Islet of Langerhans (tissue), 1 donor: ENCODE results near the gene AOPEP.

Experiments used
- FAIRE-seq: peaks from one replicate; lab custom pipeline; 2011; peaks lifted over from hg19 to GRCh38; lab: Jason Lieb, UNC

The AOPEP gene

GRCh38 chr9:94792511-94792910 is 66.0 kb downstream of the AOPEP start:
- FAIRE-seq = no peak

DNA sequence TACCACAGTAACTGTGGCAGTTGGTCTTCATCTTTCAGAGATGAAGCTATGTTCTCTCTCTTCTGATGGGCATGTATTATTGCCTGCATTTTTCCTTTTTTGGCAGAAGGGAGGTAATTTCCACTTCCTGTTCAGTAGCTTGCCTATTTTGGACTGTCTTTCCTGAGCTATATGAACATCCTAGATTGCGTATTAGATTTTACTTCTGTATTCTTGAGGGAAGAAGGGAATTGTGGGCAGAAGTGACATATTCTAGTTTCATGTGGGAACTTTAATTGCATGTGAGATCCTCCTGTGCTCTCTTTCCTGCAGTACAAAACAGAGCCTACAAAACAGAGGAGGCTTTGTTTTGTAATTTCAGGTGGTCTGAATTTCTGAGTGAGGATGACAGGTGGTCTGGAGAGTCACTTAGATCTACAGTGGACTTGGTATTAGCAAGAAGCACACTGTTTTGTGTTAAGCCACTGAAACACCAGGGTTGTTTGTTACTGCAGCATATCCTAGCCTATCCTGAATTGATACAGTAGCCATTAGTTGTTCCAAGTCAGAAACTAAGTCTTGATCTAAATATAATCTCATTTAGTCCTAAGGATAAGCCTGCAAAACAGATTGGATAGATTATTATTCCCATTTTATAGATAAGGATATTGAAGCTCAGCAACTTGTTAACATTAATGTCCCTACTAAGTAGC is 68.1 kb downstream of the AOPEP start:
- no peak for FAIRE-seq

DNA sequence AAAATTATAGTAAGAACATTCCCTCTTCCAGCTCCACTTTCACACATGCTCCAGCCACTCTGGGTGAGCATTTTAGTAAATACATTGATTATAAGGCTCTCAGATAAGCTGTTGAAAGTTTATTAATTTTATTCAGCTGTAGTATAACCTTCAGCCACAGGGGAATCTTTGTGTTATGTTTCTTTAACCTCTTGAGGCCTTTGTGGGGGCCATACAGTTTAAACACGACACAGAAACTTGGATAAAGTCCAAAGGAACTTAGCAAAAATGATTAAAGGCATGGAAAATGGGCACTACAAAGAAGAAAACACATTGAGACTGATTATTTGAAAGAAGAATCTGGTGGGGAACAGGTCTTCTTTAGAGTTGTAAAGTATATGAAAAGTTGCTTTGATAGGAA is 70.2 kb downstream of the AOPEP start:
- FAIRE-seq = no peak

DNA sequence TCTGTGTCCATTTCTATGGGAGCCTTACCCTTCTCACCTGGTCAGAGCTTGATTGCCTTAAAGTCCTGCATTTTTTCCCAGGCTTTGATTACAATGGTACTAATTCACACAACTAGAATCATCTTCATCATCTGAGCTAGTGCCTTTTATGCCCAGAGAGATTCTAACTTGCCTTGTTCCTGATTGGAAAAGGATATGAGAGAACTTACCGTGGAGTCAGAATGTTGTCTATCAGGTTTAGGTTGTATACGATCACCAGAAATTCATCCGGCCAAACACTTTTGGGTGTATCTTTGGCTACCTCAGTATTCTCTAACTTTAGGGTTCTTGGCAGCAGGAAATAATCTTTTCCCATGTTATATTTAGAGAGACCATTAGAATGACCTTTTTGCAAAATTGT is 71.7 kb downstream of the AOPEP start:
- FAIRE-seq = no peak

GRCh38 chr9:94798708-94799107 is 72.2 kb downstream of the AOPEP start:
- no peak for FAIRE-seq

DNA sequence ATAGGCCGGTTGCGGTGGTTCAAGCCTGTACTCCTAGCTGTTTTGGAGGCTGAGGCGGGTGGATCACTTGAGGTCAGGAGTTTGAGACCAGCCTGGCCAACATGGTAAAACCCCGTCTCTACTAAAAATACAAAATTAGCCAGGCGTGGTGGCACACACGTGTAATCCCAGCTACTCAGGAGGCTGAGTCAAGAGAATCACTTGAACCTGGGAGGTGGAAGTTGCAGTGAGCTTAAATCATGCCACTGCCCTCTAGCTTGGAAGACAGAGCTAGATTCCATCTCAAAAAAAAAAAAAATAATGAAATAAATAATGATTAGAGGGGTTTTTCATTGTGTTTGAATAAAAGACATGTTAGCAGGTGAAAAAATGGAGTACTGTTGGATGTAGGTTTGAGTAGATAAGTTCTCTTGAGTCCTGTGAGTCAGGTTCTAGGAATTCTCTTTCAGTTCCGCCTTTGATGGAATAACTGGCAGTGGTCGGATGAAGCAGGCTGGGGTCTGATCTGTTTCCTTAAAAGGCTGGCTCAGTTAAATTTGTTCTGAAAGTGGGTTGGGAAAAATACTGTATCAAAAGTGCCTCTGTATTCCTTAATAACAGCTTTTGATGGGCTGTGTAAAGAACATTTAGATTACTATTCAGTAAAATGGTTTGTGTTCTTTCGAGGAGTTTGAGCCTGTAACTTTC is 73.2 kb downstream of the AOPEP start:
- FAIRE-seq = no peak

GRCh38 chr9:94800424-94801117 is 74.1 kb downstream of the AOPEP start:
- FAIRE-seq = no peak

DNA sequence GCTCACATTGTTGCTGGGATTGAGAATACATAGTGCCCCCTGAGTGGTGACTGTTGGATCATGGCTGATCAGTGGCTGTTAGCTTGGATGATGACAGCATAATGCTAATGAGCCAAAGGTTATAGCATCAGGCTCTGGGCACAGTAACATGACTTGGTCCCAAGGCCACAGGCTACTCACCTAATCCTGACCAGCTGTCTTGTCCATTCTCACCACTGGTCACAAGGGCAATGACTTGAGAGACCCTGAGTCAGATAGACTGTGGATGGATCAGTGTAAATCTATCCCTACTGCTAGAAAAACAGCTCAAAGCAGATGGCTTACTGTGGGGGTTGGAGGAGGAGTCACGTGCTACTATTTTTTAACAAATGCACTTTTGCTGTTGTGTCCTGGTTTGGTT is 74.7 kb downstream of the AOPEP start:
- no peak for FAIRE-seq

GRCh38 chr9:94801681-94802080 is 75.2 kb downstream of the AOPEP start:
- no peak for FAIRE-seq

DNA sequence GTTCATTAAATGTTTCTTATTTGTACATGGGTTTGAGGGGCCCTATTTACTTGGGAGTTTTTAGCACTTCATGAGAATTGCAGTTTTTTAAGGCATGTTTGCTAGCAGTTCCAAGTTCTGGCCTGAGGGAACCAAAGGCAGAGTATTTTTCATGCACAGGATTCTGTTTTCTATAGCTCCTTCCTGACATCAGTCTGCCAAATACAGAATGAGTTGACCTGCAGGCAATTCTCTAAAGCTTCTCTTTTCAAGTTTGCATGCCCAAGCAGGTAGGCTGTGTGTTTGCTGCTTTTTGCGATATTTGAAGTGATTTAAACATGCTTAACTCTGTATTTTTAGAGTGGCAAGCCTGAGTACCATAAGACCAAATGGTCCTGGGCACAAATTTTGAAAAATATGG is 75.8 kb downstream of the AOPEP start:
- FAIRE-seq = no peak

- no peak for FAIRE-seq
Observed at GRCh38 chr9:94802793-94803192, 76.3 kb downstream of the AOPEP start.

DNA sequence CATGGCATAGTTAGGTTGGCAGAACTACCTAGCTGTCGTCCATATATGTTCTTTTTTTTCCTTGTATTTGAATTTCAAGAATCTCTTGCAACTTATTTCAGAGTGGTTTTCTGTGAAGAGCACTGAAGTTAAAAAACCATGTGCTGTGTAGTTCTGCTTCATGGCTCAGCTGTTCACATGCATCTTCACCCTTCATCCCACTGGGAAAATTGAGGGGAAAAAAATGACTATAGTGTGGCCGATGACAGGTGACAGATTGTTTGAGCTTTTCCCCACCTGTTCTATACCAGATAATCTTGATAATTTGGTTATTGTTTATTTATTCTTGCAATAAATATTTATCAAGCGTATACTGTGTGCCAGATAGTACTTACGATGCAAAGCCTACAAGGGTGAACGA is 77.8 kb downstream of the AOPEP start:
- FAIRE-seq = no peak

DNA sequence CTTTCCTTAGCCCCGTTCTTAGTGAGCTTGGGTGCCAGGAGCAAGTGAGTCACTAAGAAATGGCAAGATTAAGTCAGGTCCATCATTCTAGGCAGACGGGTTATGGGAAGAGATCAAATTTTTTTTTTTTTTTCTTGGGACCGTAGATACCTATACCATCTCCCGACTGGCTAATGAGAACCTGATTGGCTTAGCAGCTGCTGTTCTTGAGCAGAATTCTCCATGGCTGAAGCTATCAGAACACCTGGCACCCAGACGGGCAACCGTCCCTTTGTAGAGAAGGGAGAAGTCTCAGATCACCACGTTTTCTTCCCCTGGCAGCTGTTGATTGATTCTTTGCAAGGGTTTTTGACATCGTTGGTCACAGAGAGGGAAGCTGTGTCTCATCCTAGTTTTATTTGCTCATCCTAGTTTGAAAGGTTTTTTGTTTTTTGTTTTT is 78.6 kb downstream of the AOPEP start:
- FAIRE-seq = peak; percentile 53

DNA sequence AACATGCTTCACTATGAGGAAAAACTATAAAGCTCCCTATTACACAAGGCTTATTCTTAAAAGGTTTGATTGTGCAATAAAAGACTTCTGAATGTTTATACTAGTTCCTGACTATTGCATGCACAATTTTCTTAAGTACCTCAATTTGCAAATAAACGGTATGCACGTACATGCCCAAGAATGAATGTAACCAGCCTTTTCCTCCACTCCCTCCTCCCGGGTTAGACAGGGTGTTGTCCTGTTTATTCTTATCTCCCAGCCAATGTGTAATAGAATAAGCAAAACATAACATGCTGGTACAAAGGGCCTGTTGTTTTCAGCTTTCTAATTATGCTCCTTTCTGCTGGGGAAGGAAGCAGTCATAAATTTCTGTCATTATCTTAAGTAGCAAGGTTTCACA is 79.1 kb downstream of the AOPEP start:
- no peak for FAIRE-seq

DNA sequence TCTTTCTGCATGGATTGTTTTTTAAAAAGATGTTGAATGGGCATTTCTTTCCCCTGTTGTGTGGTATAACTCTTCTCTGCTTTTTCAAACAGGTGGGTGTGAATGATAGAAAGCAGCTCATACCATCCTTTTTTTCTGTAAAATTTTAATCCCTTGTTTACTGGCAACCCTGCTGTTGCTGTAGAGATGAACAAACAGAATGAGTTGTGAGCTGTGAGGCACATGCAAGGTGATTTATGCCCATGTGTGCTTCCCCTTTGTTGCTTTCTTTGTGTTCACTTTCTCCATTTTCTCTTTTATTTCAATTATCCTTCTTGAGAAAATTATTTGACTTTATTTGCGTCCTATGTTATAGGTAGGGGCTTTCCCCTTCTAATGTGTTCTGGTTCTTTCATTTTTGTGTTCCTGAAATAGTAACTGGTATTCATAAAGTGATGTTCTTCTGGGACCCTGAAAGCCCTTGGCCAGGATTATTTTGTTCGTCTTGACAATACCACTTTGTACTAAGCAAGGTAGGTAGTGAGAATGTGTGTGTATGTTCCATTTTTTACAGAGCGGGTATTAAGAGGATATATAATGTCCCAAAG is 79.9 kb downstream of the AOPEP start:
- FAIRE-seq = no peak

GRCh38 chr9:94807556-94807955 is 81.1 kb downstream of the AOPEP start:
- no peak for FAIRE-seq

- no peak for FAIRE-seq
Observed at GRCh38 chr9:94808926-94809700, 82.6 kb downstream of the AOPEP start.

DNA sequence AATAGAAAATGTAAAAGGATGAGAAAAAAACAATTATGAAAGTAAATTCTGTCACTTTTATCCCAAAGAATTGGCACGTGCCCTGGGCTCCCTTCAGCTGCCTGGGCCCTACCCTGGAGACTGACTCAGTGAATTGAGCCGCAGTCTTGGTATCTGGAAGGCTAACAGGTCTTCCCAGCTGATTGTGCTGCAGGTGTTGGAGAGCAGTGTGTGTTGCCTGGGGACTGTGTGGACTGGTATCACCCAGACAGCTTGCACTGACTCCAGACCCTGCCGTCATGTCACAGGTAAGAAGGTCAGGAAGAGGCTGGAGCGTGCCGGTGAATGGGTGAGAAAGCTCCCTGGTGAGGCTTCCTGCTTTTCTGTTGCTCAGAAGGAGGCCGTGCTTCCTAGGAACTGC is 83.3 kb downstream of the AOPEP start:
- no peak for FAIRE-seq

GRCh38 chr9:94811074-94811473 is 84.6 kb downstream of the AOPEP start:
- FAIRE-seq = no peak

DNA sequence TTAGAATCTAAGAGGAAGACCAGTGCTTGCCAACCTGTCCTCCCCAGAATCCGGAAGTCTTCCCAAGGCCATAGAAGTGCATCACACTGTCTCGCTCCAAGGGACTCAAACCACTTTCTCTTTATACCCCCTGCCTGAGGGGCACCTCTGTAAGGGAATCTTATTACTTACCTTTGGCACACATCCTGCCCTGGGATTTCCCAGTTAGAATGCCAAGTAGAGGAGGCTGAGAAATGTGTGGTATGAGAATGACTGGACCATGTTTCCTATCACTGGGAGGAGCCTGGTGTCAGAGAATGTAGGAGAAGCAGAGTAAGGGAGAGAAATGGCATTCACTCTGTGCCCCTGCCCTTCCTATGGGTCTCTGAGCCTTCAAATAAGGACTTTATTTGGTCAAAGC is 85.8 kb downstream of the AOPEP start:
- no peak for FAIRE-seq

- no peak for FAIRE-seq
Observed at GRCh38 chr9:94813379-94813778, 86.9 kb downstream of the AOPEP start.
